SJCRH30 (cell line): ENCODE results near the gene PRKACB. TPM values are rescaled to one million over a fixed set of nuclear protein-coding genes. Genes with fewer than 3 reads are reported as not detected.

Experiments used
- DNase-seq, 2 experiments: peaks; one replicate each; pipeline ENCODE4 v3.0.0-alpha.2; 2015 to 2020
- H3K27ac ChIP-seq: fragments of 250-450 bp; sonication (Bioruptor Pico); 2 replicates; pipeline ENCODE4 v1.5.1; 2020; ENCODE audit warnings: mild to moderate bottlenecking, moderate library complexity
- H3K27me3 ChIP-seq: fragments of 250-450 bp; sonication (Bioruptor Pico); 2 replicates; pipeline ENCODE4 v1.5.1; 2020; ENCODE audit warnings: mild to moderate bottlenecking, moderate library complexity
- H3K36me3 ChIP-seq: fragments of 250-450 bp; sonication (Bioruptor Pico); 2 replicates; pipeline ENCODE4 v1.5.1; 2020; ENCODE audit warnings: mild to moderate bottlenecking, moderate library complexity
- H3K4me1 ChIP-seq: fragments of 250-450 bp; sonication (Bioruptor Pico); 2 replicates; pipeline ENCODE4 v1.5.1; 2020; ENCODE audit warnings: mild to moderate bottlenecking, moderate library complexity
- H3K4me3 ChIP-seq: fragments of 250-450 bp; sonication (Bioruptor Pico); 2 replicates; pipeline ENCODE4 v1.5.1; 2020; ENCODE audit warnings: mild to moderate bottlenecking, moderate library complexity
- H3K9me3 ChIP-seq: fragments of 250-450 bp; sonication (Bioruptor Pico); replicated peaks from 2 replicates; pipeline ENCODE4 v1.5.1; 2020; ENCODE audit warnings: mild to moderate bottlenecking, moderate library complexity
- total RNA-seq: library from RNA; depleted of rRNA; stranded (reverse); fragments of >200 nt; shearing (Covaris generic); gene quantifications from 2 replicates; pipeline ENCODE4 v1.2.3, GENCODE V29; 2014

Gene PRKACB
- total RNA-seq, 1 experiment from 2014 or later: 31.0 TPM

GRCh38 chr1:84259376-84259775 is 115.3 kb downstream of the PRKACB start:
- Histone ChIP-seq H3K27me3 (no peaks in the 10 kb centered on the region), H3K4me1 (peaks cover 2% of the 10 kb centered on the region), H3K27ac (no peak overlapping the region), H3K36me3 (no peaks in the 10 kb centered on the region), H3K4me3 (no peak overlapping the region), H3K9me3 (no peaks in the 10 kb centered on the region)
- no peak for DNase-seq

GRCh38 chr1:84259989-84260388 is 115.9 kb downstream of the PRKACB start:
- H3K27me3 ChIP-seq: no peaks in the 10 kb centered on the region
- no peak for DNase-seq
- H3K4me3 ChIP-seq: no peak overlapping the region
- H3K36me3 ChIP-seq: no peaks in the 10 kb centered on the region
- H3K27ac ChIP-seq: no peak overlapping the region
- no peaks in the 10 kb centered on the region for H3K9me3 ChIP-seq
- no peaks in the 10 kb centered on the region for H3K4me1 ChIP-seq

GRCh38 chr1:84260852-84261518 is 116.9 kb downstream of the PRKACB start:
- Histone ChIP-seq H3K4me1 (no peaks in the 10 kb centered on the region), H3K27ac (no peak overlapping the region), H3K27me3 (no peaks in the 10 kb centered on the region), H3K36me3 (no peaks in the 10 kb centered on the region), H3K9me3 (no peaks in the 10 kb centered on the region), H3K4me3 (no peak overlapping the region)
- DNase-seq: no peak

- Histone ChIP-seq H3K4me3 (no peak overlapping the region), H3K9me3 (no peaks in the 10 kb centered on the region), H3K4me1 (no peaks in the 10 kb centered on the region), H3K27me3 (no peaks in the 10 kb centered on the region), H3K27ac (no peak overlapping the region), H3K36me3 (no peaks in the 10 kb centered on the region)
- DNase-seq: no peak
Observed at GRCh38 chr1:84264961-84265360, 120.9 kb downstream of the PRKACB start.

- Histone ChIP-seq H3K4me3 (no peak overlapping the region), H3K4me1 (no peaks in the 10 kb centered on the region), H3K9me3 (no peaks in the 10 kb centered on the region)
Observed at GRCh38 chr1:84265867-84266266, 121.8 kb downstream of the PRKACB start.

GRCh38 chr1:84266748-84267147 is 122.7 kb downstream of the PRKACB start:
- Histone ChIP-seq H3K4me3 (no peak overlapping the region), H3K9me3 (no peaks in the 10 kb centered on the region), H3K27ac (no peak overlapping the region), H3K4me1 (no peaks in the 10 kb centered on the region; the same call in 1 of the 2 replicates), H3K27me3 (no peaks in the 10 kb centered on the region), H3K36me3 (no peaks in the 10 kb centered on the region)
- no peak for DNase-seq

More at GRCh38 chr1:84265867-84266266, 121.8 kb downstream of the PRKACB start:
- Histone ChIP-seq H3K27me3 (no peaks in the 10 kb centered on the region), H3K27ac (no peak overlapping the region), H3K36me3 (no peaks in the 10 kb centered on the region)
- DNase-seq: no peak

GRCh38 chr1:84267476-84267875 is 123.4 kb downstream of the PRKACB start:
- Histone ChIP-seq H3K27me3 (no peaks in the 10 kb centered on the region), H3K27ac (no peak overlapping the region), H3K9me3 (no peaks in the 10 kb centered on the region), H3K4me3 (no peak overlapping the region), H3K36me3 (no peaks in the 10 kb centered on the region), H3K4me1 (no peaks in the 10 kb centered on the region; the same call in 1 of the 2 replicates)
- DNase-seq: no peak

- H3K4me3 ChIP-seq: no peak overlapping the region
Observed at GRCh38 chr1:84268346-84268745, 124.3 kb downstream of the PRKACB start.

GRCh38 chr1:84269306-84269705 is 125.2 kb downstream of the PRKACB start:
- no peaks in the 10 kb centered on the region for H3K9me3 ChIP-seq
- no peak overlapping the region for H3K4me3 ChIP-seq
- no peak for DNase-seq
- no peaks in the 10 kb centered on the region for H3K27me3 ChIP-seq
- no peaks in the 10 kb centered on the region for H3K36me3 ChIP-seq
- no peak overlapping the region for H3K27ac ChIP-seq
- H3K4me1 ChIP-seq: no peaks in the 10 kb centered on the region; the same call in 1 of the 2 replicates

More at GRCh38 chr1:84268346-84268745, 124.3 kb downstream of the PRKACB start:
- no peaks in the 10 kb centered on the region; the same call in 1 of the 2 replicates for H3K4me1 ChIP-seq
- no peaks in the 10 kb centered on the region for H3K36me3 ChIP-seq
- H3K9me3 ChIP-seq: no peaks in the 10 kb centered on the region
- no peak for DNase-seq
- no peaks in the 10 kb centered on the region for H3K27me3 ChIP-seq
- no peak overlapping the region for H3K27ac ChIP-seq

GRCh38 chr1:84271441-84272151 is 127.5 kb downstream of the PRKACB start:
- no peaks in the 10 kb centered on the region for H3K36me3 ChIP-seq
- H3K27ac ChIP-seq: no peak overlapping the region
- no peaks in the 10 kb centered on the region; the same call in 1 of the 2 replicates for H3K4me1 ChIP-seq
- peak overlapping the region; percentile 31 for H3K4me3 ChIP-seq
- H3K27me3 ChIP-seq: no peaks in the 10 kb centered on the region
- no peaks in the 10 kb centered on the region for H3K9me3 ChIP-seq
- DNase-seq: peak in 1 of 2 experiments; percentile 17

GRCh38 chr1:84272401-84272800 is 128.3 kb downstream of the PRKACB start:
- Histone ChIP-seq H3K4me3 (no peak overlapping the region), H3K27ac (no peak overlapping the region), H3K27me3 (no peaks in the 10 kb centered on the region), H3K36me3 (no peaks in the 10 kb centered on the region), H3K9me3 (no peaks in the 10 kb centered on the region), H3K4me1 (no peaks in the 10 kb centered on the region; the same call in 1 of the 2 replicates)
- no peak for DNase-seq

- no peak overlapping the region for H3K27ac ChIP-seq
- no peaks in the 10 kb centered on the region for H3K27me3 ChIP-seq
- no peaks in the 10 kb centered on the region for H3K36me3 ChIP-seq
- H3K4me3 ChIP-seq: no peak overlapping the region
- DNase-seq: no peak
- H3K4me1 ChIP-seq: no peaks in the 10 kb centered on the region
- no peaks in the 10 kb centered on the region for H3K9me3 ChIP-seq
Observed at GRCh38 chr1:84277343-84278059, 133.4 kb downstream of the PRKACB start.

- no peak for DNase-seq
- H3K4me3 ChIP-seq: no peak overlapping the region
- no peaks in the 10 kb centered on the region for H3K27me3 ChIP-seq
- no peak overlapping the region for H3K27ac ChIP-seq
- H3K9me3 ChIP-seq: no peaks in the 10 kb centered on the region
- no peaks in the 10 kb centered on the region for H3K4me1 ChIP-seq
- H3K36me3 ChIP-seq: no peaks in the 10 kb centered on the region
Observed at GRCh38 chr1:84278905-84279304, 134.8 kb downstream of the PRKACB start.

GRCh38 chr1:84280912-84281311 is 136.8 kb downstream of the PRKACB start:
- no peaks in the 10 kb centered on the region for H3K27me3 ChIP-seq
- no peak overlapping the region for H3K4me3 ChIP-seq
- H3K36me3 ChIP-seq: no peaks in the 10 kb centered on the region
- H3K27ac ChIP-seq: no peak overlapping the region
- no peaks in the 10 kb centered on the region for H3K9me3 ChIP-seq
- no peaks in the 10 kb centered on the region for H3K4me1 ChIP-seq
- no peak for DNase-seq

GRCh38 chr1:84282780-84283333 is 138.8 kb downstream of the PRKACB start:
- no peak overlapping the region for H3K4me3 ChIP-seq
- H3K27me3 ChIP-seq: no peaks in the 10 kb centered on the region
- H3K4me1 ChIP-seq: no peaks in the 10 kb centered on the region
- H3K9me3 ChIP-seq: peaks cover 7% of the 10 kb centered on the region; the same call in 1 of the 2 replicates
- DNase-seq: peak in 1 of 2 experiments; percentile 46
- H3K27ac ChIP-seq: no peak overlapping the region
- H3K36me3 ChIP-seq: no peaks in the 10 kb centered on the region
